Fibroblast of lung (primary cell): ENCODE data around the gene ZEB2. TPM values are rescaled to one million over a fixed set of nuclear protein-coding genes. Genes with fewer than 3 reads are reported as not detected.

ENCODE experiments used
- DNase-seq, 2 donors: peaks; one replicate each; pipeline versions ENCODE4 v3.0.0 to v3.0.0-alpha.2; 2010; ENCODE audit warnings: low read depth in 2 of 2
- H2AFZ ChIP-seq: 2 replicates; pipeline ENCODE4 v1.5.1; 2012; ENCODE audit warnings: low read length, control low read depth, inconsistent platforms
- H3K27ac ChIP-seq: 2 replicates; pipeline ENCODE4 v1.5.1; 2011; ENCODE audit warnings: low read length, control low read depth; ENCODE audit not compliant: insufficient read depth
- H3K27me3 ChIP-seq: 2 replicates; pipeline ENCODE4 v1.5.1; 2011; ENCODE audit warnings: mild to moderate bottlenecking, low read length; ENCODE audit not compliant: control insufficient read depth, insufficient read depth
- H3K36me3 ChIP-seq: 2 replicates; pipeline ENCODE4 v1.5.1; 2011; ENCODE audit warnings: low read length; ENCODE audit not compliant: control insufficient read depth, insufficient read depth
- H3K4me1 ChIP-seq: 2 replicates; pipeline ENCODE4 v1.5.1; 2011; ENCODE audit warnings: low read length; ENCODE audit not compliant: control insufficient read depth, insufficient read depth; ENCODE audit errors: extremely low read depth
- H3K4me2 ChIP-seq: 2 replicates; pipeline ENCODE4 v1.5.1; 2011; ENCODE audit warnings: low read length, control low read depth; ENCODE audit not compliant: insufficient read depth; ENCODE audit errors: extremely low read depth
- H3K4me3 ChIP-seq, 4 experiments: fragments of 200-600 bp in 1 of 4; sonication (generic) in 1 of 4; replicated peaks in 1 of 4; 2 replicates each; pipeline ENCODE4 v1.5.1; 2011 to 2016; ENCODE audit warnings: low read length in 4 of 4, low read depth in 3 of 4, mild to moderate bottlenecking in 3 of 4, control low read depth in 2 of 4, inconsistent platforms in 1 of 4, mixed read lengths in 1 of 4; ENCODE audit not compliant: insufficient read depth in 1 of 4; ENCODE audit errors: control extremely low read depth in 1 of 4
- H3K79me2 ChIP-seq: 2 replicates; pipeline ENCODE4 v1.5.1; 2012; ENCODE audit warnings: mild to moderate bottlenecking, low read length, inconsistent platforms; ENCODE audit not compliant: control insufficient read depth, insufficient read depth
- H3K9ac ChIP-seq: 2 replicates; pipeline ENCODE4 v1.5.1; 2011; ENCODE audit warnings: mild to moderate bottlenecking, low read length, control low read depth; ENCODE audit not compliant: insufficient read depth
- H3K9me3 ChIP-seq: 2 replicates; pipeline ENCODE4 v1.5.1; 2012; ENCODE audit warnings: low read depth, low read length; ENCODE audit not compliant: control insufficient read depth, insufficient read depth
- H4K20me1 ChIP-seq: 2 replicates; pipeline ENCODE4 v1.5.1; 2011; ENCODE audit warnings: low read length; ENCODE audit not compliant: control insufficient read depth, insufficient read depth; ENCODE audit errors: extremely low read depth
- CTCF ChIP-seq, 2 donors: IDR thresholded peaks in 1 of 2; conservative IDR thresholded peaks in 1 of 2; 1 replicate in 1 of 2; 2 replicates in 1 of 2; pipeline ENCODE4 v1.5.1; 2011 to 2012; ENCODE audit warnings: low read length in 2 of 2, control low read depth in 1 of 2, inconsistent platforms in 1 of 2, low read depth in 1 of 2, mild to moderate bottlenecking in 1 of 2
- EZH2 ChIP-seq: IDR thresholded peaks from 2 replicates; pipeline ENCODE4 v1.5.1; 2012; ENCODE audit warnings: low read length, control low read depth, mild to moderate bottlenecking; ENCODE audit errors: missing control alignments
- polyA plus RNA-seq, 2 donors: library from polyadenylated mRNA; depleted of rRNA in 1 of 2; stranded (reverse) in 1 of 2; unstranded in 1 of 2; fragments of >200 nt; gene quantifications; 2 replicates each; pipeline ENCODE4 v1.2.1, GENCODE V29; 2011 to 2012; ENCODE audit warnings: missing spikeins in 1 of 2
- total RNA-seq: library from RNA; depleted of rRNA; stranded (reverse); fragments of >200 nt; gene quantifications from 2 replicates; pipeline ENCODE4 v1.2.1, GENCODE V29; 2014

The ZEB2 gene
- total and polyA plus RNA-seq, 2 donors (not counting 1 experiment from before 2014, with no cell fraction given) = 91.0 to 130 TPM

GRCh38 chr2:144477281-144477956, 42.5 kb downstream of the ZEB2 start:
- Histone ChIP-seq H3K4me3 (peak overlapping the region; percentile 1 to 38 (median 25)), H3K9me3 (no peaks in the 10 kb centered on the region), H3K4me2 (peak overlapping the region; percentile 88), H4K20me1 (no peaks in the 10 kb centered on the region), H3K27me3 (no peaks in the 10 kb centered on the region), H3K9ac (no peak overlapping the region), H3K36me3 (peaks cover 3% of the 10 kb centered on the region), H3K79me2 (peaks cover 64% of the 10 kb centered on the region), H3K27ac (peak overlapping the region; percentile 63), H2AFZ (no peak overlapping the region), H3K4me1 (peaks cover 34% of the 10 kb centered on the region)
- no peak for TF ChIP-seq EZH2
- TF ChIP-seq CTCF (conservative IDR thresholded peaks at IDR 0.05 in 1 of 2, IDR thresholded peaks at IDR 0.05 in 1 of 2; ENCODE audit: low read depth in 1 of 2, low read length in 2 of 2) = no peak
- peak; percentile 79 to 89 for DNase-seq

- no peak for DNase-seq
- peaks cover 32% of the 10 kb centered on the region for H3K4me1 ChIP-seq
- peak overlapping the region; percentile 88 for H3K4me2 ChIP-seq
Measured at GRCh38 chr2:144476682-144477081, 43.2 kb downstream of the ZEB2 start.

More at GRCh38 chr2:144476682-144477081, 43.2 kb downstream of the ZEB2 start:
- no peak for TF ChIP-seq CTCF (conservative IDR thresholded peaks at IDR 0.05 in 1 of 2, IDR thresholded peaks at IDR 0.05 in 1 of 2; ENCODE audit: low read depth in 1 of 2, low read length in 2 of 2)
- no peak for TF ChIP-seq EZH2
- Histone ChIP-seq H3K9ac (no peak overlapping the region), H3K27ac (no peak overlapping the region), H4K20me1 (no peaks in the 10 kb centered on the region), H3K9me3 (no peaks in the 10 kb centered on the region), H3K27me3 (no peaks in the 10 kb centered on the region), H3K36me3 (peaks cover 3% of the 10 kb centered on the region), H2AFZ (no peak overlapping the region), H3K4me3 (no peak overlapping the region), H3K79me2 (peaks cover 63% of the 10 kb centered on the region)
